ENCODE measurements around the gene PACS2. TPM values are rescaled to one million over a fixed set of nuclear protein-coding genes. Genes with fewer than 3 reads are reported as not detected.

The PACS2 gene
- polyA plus RNA-seq, 1 of the 3 experiments (the other 2 are of a cell fraction), result 42.7 TPM

GRCh38 chr14:105355049-105355575 lies 40.6 kb downstream of the PACS2 start:
- H3F3A ChIP-seq (replicated peaks; ENCODE audit: insufficient read depth), result no peaks in the 10 kb centered on the region
- no peak overlapping the region for H3K27ac ChIP-seq (ENCODE audit: low read depth in 2 of 2, low read length in 1 of 2)
- 94% methylated on average over 10 of the region's 27 CpGs for WGBS (ENCODE audit: low lambda C conversion rate)
- H3K36me3 ChIP-seq (replicated peaks in 1 of 2; ENCODE audit: control insufficient read depth in 1 of 2, insufficient read depth in 2 of 2, low read length in 1 of 2), result peaks cover 0 to 7% of the 10 kb centered on the region in 2 experiments
- no peak overlapping the region for H2AFZ ChIP-seq (ENCODE audit: low read depth)
- ChIA-PET CTCF (interaction anchor here (0.8 to 1.6 kb wide), 2 partner anchors 11 to 141 kb away, joined by 3 to 4 read pairs; no protein-coding TSS in a partner anchor), POLR2A (no interaction called here)
- H3K4me3 ChIP-seq (ENCODE audit: low read depth in 2 of 2, low read length in 1 of 2), result no peak overlapping the region
- H3K9me2 ChIP-seq, result no peaks in the 10 kb centered on the region
- no peaks in the 10 kb centered on the region for H3K27me3 ChIP-seq (ENCODE audit: insufficient read depth)
- peaks cover 0 to 5% of the 10 kb centered on the region in 2 experiments; a peak in 1 of 4 replicates for H3K4me1 ChIP-seq (ENCODE audit: control insufficient read depth in 1 of 2, insufficient read depth in 2 of 2, low read depth in 1 of 2, low read length in 1 of 2)
- no peaks in the 10 kb centered on the region for H3K9me3 ChIP-seq
- TF ChIP-seq TAF1 (IDR thresholded peaks at IDR 0.05; ENCODE audit: borderline replicate concordance, low read depth, low read length) (no peak), MAX (IDR thresholded peaks at IDR 0.05; ENCODE audit: low read depth) (no peak), JUND (IDR thresholded peaks at IDR 0.05) (no peak), RFX5 (IDR thresholded peaks at IDR 0.05; ENCODE audit: low read length) (no peak), MXI1 (IDR thresholded peaks at IDR 0.05; ENCODE audit: low read depth, low read length) (no peak)
- H3K9ac ChIP-seq, result no peak overlapping the region
- DNase-seq, result no peak
- peaks cover 9% of the 10 kb centered on the region for H4K20me1 ChIP-seq (ENCODE audit: insufficient read depth)
- H3K4me2 ChIP-seq, result no peak overlapping the region
- H3K79me2 ChIP-seq (ENCODE audit: insufficient read depth), result no peaks in the 10 kb centered on the region

- ChIA-PET CTCF (interaction anchor here (0.7 to 1.1 kb wide), 2 partner anchors 15 to 154 kb away, joined by 3 to 4 read pairs; no protein-coding TSS in a partner anchor), POLR2A (no interaction called here)
- WGBS (ENCODE audit: low lambda C conversion rate), result 97% methylated on average over 15 of the region's 22 CpGs
- H3K4me3 ChIP-seq (ENCODE audit: low read depth in 2 of 2, low read length in 1 of 2), result no peak overlapping the region
- H4K20me1 ChIP-seq (ENCODE audit: insufficient read depth), result peaks cover 9% of the 10 kb centered on the region
- H3K9me2 ChIP-seq, result no peaks in the 10 kb centered on the region
- H3F3A ChIP-seq (replicated peaks; ENCODE audit: insufficient read depth), result no peaks in the 10 kb centered on the region
- peaks cover 0 to 7% of the 10 kb centered on the region in 2 experiments for H3K36me3 ChIP-seq (replicated peaks in 1 of 2; ENCODE audit: control insufficient read depth in 1 of 2, insufficient read depth in 2 of 2, low read length in 1 of 2)
- TF ChIP-seq MAX (IDR thresholded peaks at IDR 0.05; ENCODE audit: low read depth), result no peak
- no peak for TF ChIP-seq RAD21 (IDR thresholded peaks at IDR 0.05; ENCODE audit: low read length)
- TF ChIP-seq TCF12 (IDR thresholded peaks at IDR 0.05), result no peak
- TF ChIP-seq FOXM1 (IDR thresholded peaks at IDR 0.05; ENCODE audit: low read depth), result no peak
- TF ChIP-seq GABPA (IDR thresholded peaks at IDR 0.05; ENCODE audit: low read depth), result no peak
- TF ChIP-seq REST (IDR thresholded peaks at IDR 0.05; ENCODE audit: low read depth, low read length), result no peak
- TF ChIP-seq GATA2 (CRISPR knock-in tag; IDR thresholded peaks at IDR 0.05), result no peak
- no peak for TF ChIP-seq MEF2A (IDR thresholded peaks at IDR 0.05; ENCODE audit: borderline replicate concordance, low read depth)
- TF ChIP-seq ELF1 (IDR thresholded peaks at IDR 0.05), result no peak
- TF ChIP-seq FOSL2 (IDR thresholded peaks at IDR 0.05; ENCODE audit: borderline replicate concordance, low read depth), result no peak
- TF ChIP-seq ZBTB33 (IDR thresholded peaks at IDR 0.05; ENCODE audit: borderline replicate concordance, low read depth), result no peak
- TF ChIP-seq TAF1 (IDR thresholded peaks at IDR 0.05; ENCODE audit: borderline replicate concordance, low read depth, low read length), result no peak
- TF ChIP-seq YY1 (IDR thresholded peaks at IDR 0.05; ENCODE audit: low read depth), result no peak
- no peak overlapping the region for H2AFZ ChIP-seq (ENCODE audit: low read depth)
- H3K4me2 ChIP-seq, result no peak overlapping the region
- DNase-seq, result no peak
- H3K9ac ChIP-seq, result no peak overlapping the region
- no peak overlapping the region for H3K27ac ChIP-seq (ENCODE audit: low read depth in 2 of 2, low read length in 1 of 2)
- H3K9me3 ChIP-seq, result no peaks in the 10 kb centered on the region
- H3K79me2 ChIP-seq (ENCODE audit: insufficient read depth), result no peaks in the 10 kb centered on the region
- no peaks in the 10 kb centered on the region for H3K27me3 ChIP-seq (ENCODE audit: insufficient read depth)
- H3K4me1 ChIP-seq (ENCODE audit: control insufficient read depth in 1 of 2, insufficient read depth in 2 of 2, low read depth in 1 of 2, low read length in 1 of 2), result peaks cover 0 to 5% of the 10 kb centered on the region in 2 experiments; a peak in 1 of 4 replicates
Observed at GRCh38 chr14:105355850-105356604, 41.5 kb downstream of the PACS2 start.

Data from SK-N-SH (cell line).